ENCODE data around the gene GRM7. TPM values are rescaled to one million over a fixed set of nuclear protein-coding genes. Genes with fewer than 3 reads are reported as not detected.

The GRM7 gene
- polyA plus RNA-seq, 3 donors, result not detected

DNA sequence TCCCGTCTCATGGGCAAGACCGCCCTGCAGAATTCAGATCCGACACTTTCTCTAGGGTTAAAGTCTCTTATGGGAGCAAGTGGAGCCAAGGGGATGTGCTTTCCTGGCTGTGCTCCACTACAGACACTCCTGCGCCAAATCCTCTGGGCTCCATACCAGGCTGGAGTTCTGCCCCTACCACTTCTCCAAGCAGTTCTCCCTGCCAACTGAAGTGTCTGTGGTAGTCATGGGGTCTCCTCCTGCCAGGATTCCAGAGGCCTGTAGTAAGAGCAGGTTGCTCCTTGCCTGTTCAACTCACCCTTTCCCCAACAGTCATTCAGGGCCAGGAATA is 403.2 kb downstream of the GRM7 start:
- Histone ChIP-seq H3K4me1 (ENCODE audit: control insufficient read depth in 1 of 2, insufficient read depth in 2 of 2, low read length in 2 of 2) (no peaks in the 10 kb centered on the region), H2AFZ (ENCODE audit: insufficient read depth, low read depth, low read length, poor library complexity, severe bottlenecking) (no peak overlapping the region), H3K9ac (ENCODE audit: insufficient read depth, low read length, poor library complexity, severe bottlenecking) (no peak overlapping the region), H4K20me1 (ENCODE audit: insufficient read depth, low read length) (no peaks in the 10 kb centered on the region), H3K9me3 (replicated peaks in 1 of 2; ENCODE audit: control insufficient read depth in 1 of 2, insufficient read depth in 1 of 2, low read length in 2 of 2) (peaks cover 10 to 23% of the 10 kb centered on the region in 2 donors), H3K27ac (ENCODE audit: low read depth in 1 of 2, low read length in 2 of 2) (no peak overlapping the region), H3K4me3 (replicated peaks in 1 of 3; ENCODE audit: low read depth in 2 of 3, low read length in 3 of 3) (no peak overlapping the region), H3K4me2 (replicated peaks; ENCODE audit: extremely low read depth, low read length, poor library complexity, severe bottlenecking) (no peak overlapping the region), H3K27me3 (ENCODE audit: control insufficient read depth in 2 of 2, insufficient read depth in 2 of 2, low read length in 2 of 2) (no peaks in the 10 kb centered on the region), H3K36me3 (replicated peaks in 1 of 2; ENCODE audit: control insufficient read depth in 1 of 2, insufficient read depth in 2 of 2, low read length in 2 of 2) (no peaks in the 10 kb centered on the region), H3K79me2 (ENCODE audit: insufficient read depth, low read length) (no peaks in the 10 kb centered on the region)
- Mint-ChIP-seq H3K4me3 (no peak overlapping the region), H3K4me1 (no peaks in the 10 kb centered on the region), H3K27ac (no peak overlapping the region), H3K9me3 (peaks cover 9 to 33% (median 23%) of the 10 kb centered on the region in 7 donors), H3K27me3 (ENCODE audit: low read depth in 3 of 3) (peaks cover 0 to 1% (median 0%) of the 10 kb centered on the region in 3 donors), H3K36me3 (no peaks in the 10 kb centered on the region)
- DNase-seq, result no peak
- intact Hi-C loops (cut with micrococcal nuclease), result no loop called here
- WGBS (ENCODE audit: insufficient coverage), result 87% methylated on average over 3 of the region's 4 CpGs
- TF ChIP-seq, protein P1, sequence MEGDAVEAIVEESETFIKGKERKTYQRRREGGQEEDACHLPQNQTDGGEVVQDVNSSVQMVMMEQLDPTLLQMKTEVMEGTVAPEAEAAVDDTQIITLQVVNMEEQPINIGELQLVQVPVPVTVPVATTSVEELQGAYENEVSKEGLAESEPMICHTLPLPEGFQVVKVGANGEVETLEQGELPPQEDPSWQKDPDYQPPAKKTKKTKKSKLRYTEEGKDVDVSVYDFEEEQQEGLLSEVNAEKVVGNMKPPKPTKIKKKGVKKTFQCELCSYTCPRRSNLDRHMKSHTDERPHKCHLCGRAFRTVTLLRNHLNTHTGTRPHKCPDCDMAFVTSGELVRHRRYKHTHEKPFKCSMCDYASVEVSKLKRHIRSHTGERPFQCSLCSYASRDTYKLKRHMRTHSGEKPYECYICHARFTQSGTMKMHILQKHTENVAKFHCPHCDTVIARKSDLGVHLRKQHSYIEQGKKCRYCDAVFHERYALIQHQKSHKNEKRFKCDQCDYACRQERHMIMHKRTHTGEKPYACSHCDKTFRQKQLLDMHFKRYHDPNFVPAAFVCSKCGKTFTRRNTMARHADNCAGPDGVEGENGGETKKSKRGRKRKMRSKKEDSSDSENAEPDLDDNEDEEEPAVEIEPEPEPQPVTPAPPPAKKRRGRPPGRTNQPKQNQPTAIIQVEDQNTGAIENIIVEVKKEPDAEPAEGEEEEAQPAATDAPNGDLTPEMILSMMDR (IDR thresholded peaks at IDR 0.05), result no peak

DNA sequence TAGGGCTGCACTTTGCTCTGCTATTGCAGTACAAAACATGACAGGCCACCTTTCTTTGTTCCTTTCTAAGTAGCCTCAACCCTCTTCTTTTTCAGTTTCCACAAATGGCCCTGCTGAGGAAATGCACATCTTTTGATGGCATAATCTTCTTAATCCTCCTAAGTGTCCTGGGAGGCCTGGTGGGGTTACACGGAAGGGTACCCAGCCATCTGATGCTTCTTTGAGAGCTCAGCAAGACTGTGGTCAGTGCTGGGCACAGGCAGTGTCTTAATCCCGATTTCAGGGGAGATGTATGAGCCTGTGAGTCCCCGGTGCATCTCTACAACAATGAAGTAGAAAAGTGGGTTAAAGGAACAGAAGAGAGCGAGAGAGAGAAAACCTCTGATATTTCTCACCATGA is 404.8 kb downstream of the GRM7 start:
- Histone ChIP-seq H3K27ac (ENCODE audit: low read depth in 1 of 2, low read length in 2 of 2) (no peak overlapping the region), H4K20me1 (ENCODE audit: insufficient read depth, low read length) (no peaks in the 10 kb centered on the region), H3K36me3 (replicated peaks in 1 of 2; ENCODE audit: control insufficient read depth in 1 of 2, insufficient read depth in 2 of 2, low read length in 2 of 2) (no peaks in the 10 kb centered on the region), H3K79me2 (ENCODE audit: insufficient read depth, low read length) (no peaks in the 10 kb centered on the region), H3K4me2 (replicated peaks; ENCODE audit: extremely low read depth, low read length, poor library complexity, severe bottlenecking) (no peak overlapping the region), H3K27me3 (ENCODE audit: control insufficient read depth in 2 of 2, insufficient read depth in 2 of 2, low read length in 2 of 2) (no peaks in the 10 kb centered on the region), H3K4me3 (replicated peaks in 1 of 3; ENCODE audit: low read depth in 2 of 3, low read length in 3 of 3) (no peak overlapping the region), H2AFZ (ENCODE audit: insufficient read depth, low read depth, low read length, poor library complexity, severe bottlenecking) (no peak overlapping the region), H3K4me1 (ENCODE audit: control insufficient read depth in 1 of 2, insufficient read depth in 2 of 2, low read length in 2 of 2) (no peaks in the 10 kb centered on the region), H3K9me3 (replicated peaks in 1 of 2; ENCODE audit: control insufficient read depth in 1 of 2, insufficient read depth in 1 of 2, low read length in 2 of 2) (peaks cover 10 to 23% of the 10 kb centered on the region in 2 donors), H3K9ac (ENCODE audit: insufficient read depth, low read length, poor library complexity, severe bottlenecking) (no peak overlapping the region)
- Mint-ChIP-seq H3K4me3 (no peak overlapping the region), H3K27me3 (ENCODE audit: low read depth in 3 of 3) (peaks cover 0 to 1% (median 0%) of the 10 kb centered on the region in 3 donors), H3K27ac (no peak overlapping the region), H3K4me1 (no peaks in the 10 kb centered on the region), H3K36me3 (no peaks in the 10 kb centered on the region), H3K9me3 (peaks cover 9 to 27% (median 18%) of the 10 kb centered on the region in 7 donors)
- TF ChIP-seq, protein P1 (IDR thresholded peaks at IDR 0.05), result no peak
- DNase-seq, result no peak
- 83% methylated on average over 1 of the region's 4 CpGs for WGBS (ENCODE audit: insufficient coverage)
- intact Hi-C loops (cut with micrococcal nuclease), result no loop called here

Measured in CD14-positive monocyte (primary cell).